Activated T-cell treated with anti-CD3 and anti-CD28 coated beads, Interleukin-2, amount 50 U/mL, for 1 hour (primary cell): ENCODE results near the gene FARP1.

Experiments
- DNase-seq: peaks from one replicate; pipeline ENCODE4 v3.0.0-alpha.2; 2020

FARP1 gene

GRCh38 chr13:98313023-98313921 is 170.4 kb downstream of the FARP1 start:
- no peak for DNase-seq

DNA sequence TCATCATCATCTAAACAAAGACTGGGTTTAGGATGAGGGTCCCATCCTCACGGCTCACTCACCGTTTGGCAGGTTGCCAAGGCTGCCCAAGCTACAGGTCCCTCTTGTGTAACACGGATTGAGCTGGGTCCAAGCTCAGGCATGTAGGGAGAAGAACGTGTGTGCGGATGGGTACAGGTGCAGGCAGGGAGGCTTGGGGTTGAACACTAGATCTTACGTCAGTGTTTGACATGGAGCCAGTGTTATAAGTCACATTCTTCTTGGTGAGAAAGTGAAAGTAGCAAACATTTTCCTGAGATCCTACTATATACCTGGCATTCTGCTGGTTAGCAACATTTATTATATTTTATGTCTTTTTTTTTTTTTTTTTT is 171.0 kb downstream of the FARP1 start:
- no peak for DNase-seq

DNA sequence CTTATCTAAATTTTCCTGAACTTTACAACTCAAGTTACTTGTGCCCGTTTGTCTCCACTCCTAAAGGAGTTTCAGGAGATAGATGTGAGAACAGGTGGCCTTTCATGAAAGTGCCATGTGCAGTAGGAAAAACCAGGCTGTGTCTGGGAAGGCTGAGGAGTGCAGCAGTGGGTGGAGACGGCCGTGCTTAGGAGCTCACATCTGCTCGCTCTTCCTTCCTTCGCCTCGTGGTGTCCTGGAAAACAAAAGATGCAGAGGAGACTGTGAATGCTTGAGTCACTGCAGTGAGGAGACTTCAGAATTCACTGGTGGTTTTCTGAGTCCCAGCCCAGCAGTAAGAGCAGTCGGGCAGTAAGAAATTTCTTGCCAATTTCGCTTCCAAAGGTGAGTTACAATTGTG is 172.6 kb downstream of the FARP1 start:
- no peak for DNase-seq

DNA sequence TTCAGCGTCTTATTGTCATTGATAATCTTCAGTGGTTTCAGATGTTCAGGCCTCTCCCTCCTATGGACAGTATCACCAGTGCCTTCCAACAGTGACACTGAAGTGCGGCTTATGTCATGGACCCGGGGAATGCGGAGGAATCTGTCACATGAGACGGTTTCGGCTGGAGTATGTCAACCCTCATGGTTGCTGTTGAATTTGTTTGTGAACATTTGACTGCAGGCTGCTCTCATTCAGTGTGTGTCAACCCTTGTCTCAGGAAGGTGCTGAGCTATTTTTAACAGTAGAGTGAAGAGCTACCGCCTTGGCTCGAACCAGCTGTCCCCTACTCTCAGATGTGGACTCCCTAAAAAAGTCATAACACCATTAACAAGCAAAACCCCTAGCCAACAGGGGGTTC is 173.0 kb downstream of the FARP1 start:
- no peak for DNase-seq

DNA sequence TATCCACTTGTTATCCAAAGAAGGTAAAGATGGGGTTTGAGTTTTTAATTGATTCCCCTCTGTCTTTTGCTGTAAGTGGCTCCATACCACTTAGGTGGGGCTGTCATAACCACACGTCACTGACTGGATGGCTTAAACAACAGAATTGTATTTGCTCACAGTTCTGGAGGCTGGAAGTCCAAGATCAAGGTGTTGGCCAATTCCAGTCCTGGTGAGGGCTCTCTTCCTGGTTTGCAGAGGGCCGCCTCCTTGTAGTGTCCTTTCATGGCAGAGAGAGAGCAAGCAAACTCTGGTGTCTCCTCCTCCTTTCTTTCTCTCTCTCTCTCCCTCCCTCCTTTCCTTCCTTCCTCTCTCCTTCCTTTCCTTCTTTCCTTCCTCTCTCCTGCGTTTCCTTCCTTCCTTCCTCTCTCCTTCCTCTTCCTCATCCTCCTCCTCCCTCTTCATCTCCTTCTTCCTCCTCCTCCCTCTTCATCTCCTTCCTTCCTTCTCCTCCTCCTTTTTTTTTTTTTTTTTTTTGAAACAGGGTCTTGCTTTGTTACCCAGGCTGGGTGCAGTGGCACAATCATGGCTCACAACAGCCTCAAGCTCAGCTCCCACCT is 174.8 kb downstream of the FARP1 start:
- DNase-seq: no peak

DNA sequence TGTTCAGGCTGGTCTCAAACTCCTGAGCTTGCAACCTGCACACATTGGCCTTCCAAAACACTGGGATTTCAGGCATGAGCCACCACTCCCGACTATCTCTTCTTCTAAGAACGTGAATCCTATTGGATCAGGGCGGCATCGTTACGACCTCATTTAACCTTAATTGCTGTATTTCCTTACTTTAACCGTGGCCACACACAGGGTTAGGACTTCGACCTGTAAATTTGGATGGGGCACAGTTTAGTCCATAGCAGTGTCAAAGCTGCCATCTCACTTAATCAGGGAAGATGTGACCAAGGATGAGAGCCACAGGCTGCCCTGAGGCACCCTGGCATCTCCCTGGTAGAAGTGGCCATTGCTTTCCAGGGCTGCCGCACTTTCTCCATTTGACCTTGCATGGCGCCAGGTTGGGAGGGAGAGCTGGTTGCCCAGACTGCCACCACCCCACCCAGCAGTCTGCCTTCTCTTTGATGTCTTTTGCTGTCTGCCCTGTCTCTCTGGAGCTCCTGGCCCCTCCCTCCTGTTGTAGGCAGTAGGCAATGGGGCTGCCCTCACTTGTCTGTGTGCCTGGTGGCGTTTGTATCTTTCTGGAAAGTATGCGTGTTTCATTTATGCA is 175.5 kb downstream of the FARP1 start:
- DNase-seq: no peak

- DNase-seq: no peak
These were observed 177.7 kb downstream of the FARP1 start for GRCh38 chr13:98320561-98321105.

DNA sequence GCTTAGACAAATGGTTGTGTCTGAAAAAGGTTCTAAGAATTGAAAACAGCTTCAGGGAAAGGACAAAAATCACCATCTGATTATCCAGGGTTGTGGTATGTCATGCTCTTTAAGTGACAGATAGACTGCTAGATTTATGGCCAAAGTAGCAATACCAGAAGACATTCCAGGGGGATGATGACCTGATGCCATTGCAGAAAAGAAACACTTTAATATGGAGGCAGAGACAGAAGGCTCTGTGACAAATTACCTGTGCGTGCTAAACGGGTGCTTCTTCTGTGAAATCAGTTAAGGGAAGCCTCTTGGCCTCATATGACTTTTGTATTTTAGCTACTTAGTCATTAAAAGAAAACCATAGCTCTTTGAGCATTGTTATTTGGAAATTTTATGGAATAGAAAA is 178.5 kb downstream of the FARP1 start:
- no peak for DNase-seq

DNA sequence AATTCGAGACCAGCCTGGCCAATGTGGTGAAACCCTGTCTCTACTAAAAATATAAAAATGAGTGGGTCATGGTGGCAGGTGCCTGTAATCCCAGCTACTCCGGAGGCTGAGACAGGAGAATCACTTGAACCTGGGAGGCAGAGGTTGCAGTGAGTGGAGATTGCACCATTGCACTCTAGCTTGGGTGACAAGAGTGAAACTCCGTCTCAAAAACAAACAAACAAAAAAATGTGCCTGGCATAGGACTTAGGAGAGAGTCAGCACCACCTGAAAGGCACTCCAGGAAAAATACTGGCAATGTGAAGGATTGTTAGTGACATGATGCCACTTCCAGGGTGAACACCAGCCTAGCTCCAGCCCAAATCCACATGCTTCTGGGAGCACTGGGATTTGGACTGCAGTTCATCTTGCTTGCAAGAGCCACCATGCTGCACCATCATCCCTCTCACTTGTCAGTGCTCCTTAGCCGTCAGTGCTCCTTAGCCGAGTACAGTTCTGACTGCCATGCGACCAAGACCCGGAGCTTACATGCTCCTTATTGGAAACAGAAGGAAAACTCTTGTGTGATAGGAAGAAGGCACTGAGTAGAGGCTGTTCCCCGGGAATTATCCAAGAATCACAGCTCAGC is 179.3 kb downstream of the FARP1 start:
- DNase-seq: no peak

DNA sequence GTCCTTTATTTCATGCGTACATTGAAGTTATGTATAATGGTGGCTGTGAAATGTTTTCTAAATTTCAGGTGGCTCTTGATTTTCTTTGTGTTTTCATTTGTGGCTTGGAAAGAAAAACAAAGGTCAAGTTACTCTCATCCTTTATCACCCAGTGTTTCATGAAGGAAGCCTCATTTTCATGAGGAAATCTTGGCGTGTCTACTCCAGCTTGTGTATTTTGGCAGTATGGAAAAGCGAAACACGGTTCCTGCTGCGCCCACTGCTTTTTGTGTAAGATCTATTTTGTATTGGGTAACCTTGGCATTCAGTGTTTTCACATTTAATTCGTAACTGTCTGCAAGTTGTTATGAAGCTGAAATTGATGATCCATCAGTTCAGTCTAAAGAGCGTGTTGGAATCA is 181.2 kb downstream of the FARP1 start:
- no peak for DNase-seq

- DNase-seq: no peak
These were observed 182.8 kb downstream of the FARP1 start for GRCh38 chr13:98325724-98326123.

- DNase-seq: no peak
These were observed 183.4 kb downstream of the FARP1 start for GRCh38 chr13:98326291-98326690.

GRCh38 chr13:98327371-98328270 is 184.7 kb downstream of the FARP1 start:
- DNase-seq: no peak

DNA sequence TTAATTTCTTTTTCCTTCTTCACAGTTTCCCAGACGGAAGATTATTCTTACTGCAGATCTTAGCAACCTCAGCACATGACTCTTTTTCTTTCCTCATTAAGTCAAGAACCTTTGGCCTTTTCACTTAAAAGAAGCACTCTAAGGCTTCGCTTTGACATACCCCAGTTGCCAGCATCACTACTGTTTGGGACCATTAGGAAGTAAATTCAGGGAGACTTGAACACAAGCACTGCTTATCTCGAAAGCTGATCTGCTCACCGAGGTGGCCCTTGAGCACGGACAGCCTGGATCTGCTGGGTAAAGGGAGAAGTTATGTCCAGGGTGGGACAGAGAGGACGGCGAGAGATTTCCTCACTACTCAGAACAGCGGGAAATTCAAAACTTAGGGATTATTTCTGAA is 185.6 kb downstream of the FARP1 start:
- no peak for DNase-seq

GRCh38 chr13:98332222-98332621 is 189.3 kb downstream of the FARP1 start:
- no peak for DNase-seq

GRCh38 chr13:98332691-98333090 is 189.8 kb downstream of the FARP1 start:
- DNase-seq: no peak

DNA sequence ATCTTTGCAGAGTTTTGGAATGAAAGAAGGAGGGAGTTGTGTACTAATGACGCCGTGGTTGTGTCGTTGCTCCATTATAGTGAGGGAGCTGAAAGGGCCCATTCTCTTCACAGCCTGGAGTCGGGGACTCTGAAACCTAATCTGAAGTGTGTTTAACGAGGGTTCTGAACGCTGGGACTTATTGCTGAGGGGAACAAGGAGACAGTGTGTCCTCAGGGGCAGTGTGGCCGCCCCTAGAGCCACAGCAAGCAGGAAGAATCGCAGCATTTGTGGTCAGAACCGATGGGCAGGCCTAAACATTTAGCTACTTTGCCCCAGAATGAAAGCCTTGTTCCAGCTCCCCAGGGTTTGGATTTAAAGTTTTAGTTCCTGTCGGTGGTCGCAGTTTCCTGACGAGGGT is 190.6 kb downstream of the FARP1 start:
- no peak for DNase-seq

- DNase-seq: no peak
These were observed 191.8 kb downstream of the FARP1 start for GRCh38 chr13:98334620-98335205.

DNA sequence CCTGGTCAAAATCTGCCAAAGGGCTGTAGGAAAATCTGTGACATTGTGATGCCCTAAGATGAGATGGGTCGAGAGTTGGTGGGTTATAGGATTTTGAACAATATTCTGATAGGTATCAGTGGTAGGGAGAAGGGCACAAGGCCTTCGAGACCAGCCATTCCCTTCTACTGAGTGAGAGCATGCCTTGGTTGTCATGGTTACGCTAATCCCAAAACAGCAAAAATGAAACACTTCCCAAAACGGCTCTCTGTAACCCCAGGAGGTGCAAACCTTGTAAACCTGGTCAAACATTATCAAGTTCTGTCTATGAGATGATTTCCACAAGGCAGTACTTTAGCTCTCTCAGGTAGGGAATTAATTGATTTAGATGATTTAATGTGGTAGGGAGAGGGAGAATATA is 192.8 kb downstream of the FARP1 start:
- no peak for DNase-seq

GRCh38 chr13:98338310-98338709 is 195.4 kb downstream of the FARP1 start:
- DNase-seq: no peak

DNA sequence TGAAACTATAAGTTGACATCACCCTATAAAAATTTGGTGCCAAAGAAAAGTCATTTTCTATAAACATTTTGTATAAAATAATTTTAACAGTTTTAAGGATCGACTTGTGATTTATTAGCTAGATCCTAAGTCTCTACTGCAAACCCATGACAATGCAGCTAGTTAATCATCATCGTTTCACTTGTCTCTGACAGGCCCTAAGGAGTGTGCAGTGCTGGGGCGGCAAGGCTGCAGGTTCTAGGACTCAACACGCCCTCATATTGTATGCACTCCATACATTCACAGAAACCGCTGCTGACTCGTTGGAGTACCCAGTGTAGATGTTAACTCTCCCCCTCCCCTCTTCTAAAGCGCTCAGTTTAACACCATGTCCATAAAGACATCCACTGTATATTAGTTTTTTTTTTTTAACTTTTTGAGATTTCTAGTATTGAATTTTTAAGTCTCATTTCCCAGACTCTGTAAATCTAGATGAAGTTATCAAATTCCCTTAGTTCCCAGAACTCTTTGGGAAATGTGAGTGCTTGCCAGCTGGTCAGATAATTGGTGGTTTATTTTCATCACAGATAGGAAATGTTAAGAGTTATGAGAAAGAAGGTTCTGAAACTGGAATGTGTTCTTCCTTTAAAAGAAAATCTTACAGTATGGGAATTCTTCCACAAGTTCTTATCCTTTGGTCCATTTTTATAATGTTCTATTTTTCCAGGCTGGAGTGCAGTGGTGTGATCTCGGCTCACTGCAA is 197.0 kb downstream of the FARP1 start:
- no peak for DNase-seq
